MM.1S (cell line): ENCODE data around the gene ZNF425.

Experiments
- DNase-seq: peaks from one replicate; pipeline ENCODE4 v3.0.0-alpha.2; 2015
- H2AFZ ChIP-seq: fragments of 300-600 bp; sonication (generic); 2 replicates; pipeline ENCODE4 v1.6.0; 2016; ENCODE audit warnings: antibody characterized with exemption, low read length
- H3F3A ChIP-seq: fragments of 300-600 bp; sonication (generic); 2 replicates; pipeline ENCODE4 v1.6.1; 2016; ENCODE audit warnings: mild to moderate bottlenecking, antibody characterized with exemption, low read length, moderate library complexity, mixed read lengths; ENCODE audit not compliant: insufficient read depth
- H3K27ac ChIP-seq: fragments of 300-600 bp; sonication (generic); 2 replicates; pipeline ENCODE4 v1.5.1; 2016; ENCODE audit warnings: mild to moderate bottlenecking, low read length
- H3K27me3 ChIP-seq: fragments of 300-600 bp; sonication (generic); replicated peaks from 2 replicates; pipeline ENCODE4 v1.6.0; 2016; ENCODE audit warnings: low read length; ENCODE audit not compliant: insufficient read depth
- H3K36me3 ChIP-seq: fragments of 300-600 bp; sonication (generic); replicated peaks from 2 replicates; pipeline ENCODE4 v1.6.1; 2016; ENCODE audit warnings: mild to moderate bottlenecking, low read length, mixed read lengths; ENCODE audit not compliant: insufficient read depth
- H3K4me1 ChIP-seq: fragments of 300-600 bp; sonication (generic); 2 replicates; pipeline ENCODE4 v1.6.1; 2016; ENCODE audit warnings: low read length, mixed read lengths
- H3K4me2 ChIP-seq: fragments of 300-600 bp; sonication (generic); 2 replicates; pipeline ENCODE4 v1.6.0; 2016; ENCODE audit warnings: low read depth, low read length
- H3K4me3 ChIP-seq: fragments of 300-600 bp; sonication (generic); 2 replicates; pipeline ENCODE4 v1.5.1; 2016; ENCODE audit warnings: low read length, mixed read lengths
- H3K79me2 ChIP-seq: fragments of 300-600 bp; sonication (generic); 2 replicates; pipeline ENCODE4 v1.6.1; 2016; ENCODE audit warnings: mixed run types, low read length, mixed read lengths
- H3K9ac ChIP-seq: fragments of 300-600 bp; sonication (generic); 2 replicates; pipeline ENCODE4 v1.6.1; 2016; ENCODE audit warnings: low read length, mixed read lengths
- H3K9me2 ChIP-seq: fragments of 300-600 bp; sonication (generic); replicated peaks from 2 replicates; pipeline ENCODE4 v1.6.1; 2016; ENCODE audit warnings: mild to moderate bottlenecking, low read length, mixed read lengths; ENCODE audit not compliant: insufficient read depth
- H3K9me3 ChIP-seq: fragments of 300-600 bp; sonication (generic); replicated peaks from 2 replicates; pipeline ENCODE4 v1.6.1; 2016; ENCODE audit warnings: mild to moderate bottlenecking, low read length, mixed read lengths; ENCODE audit not compliant: insufficient read depth
- H4K20me1 ChIP-seq: fragments of 300-600 bp; sonication (generic); 2 replicates; pipeline ENCODE4 v1.6.1; 2016; ENCODE audit warnings: mild to moderate bottlenecking, low read length, moderate library complexity, mixed read lengths; ENCODE audit not compliant: insufficient read depth
- EZH2 ChIP-seq: fragments of 300-600 bp; sonication (generic); optimal IDR thresholded peaks from 2 replicates; pipeline ENCODE3; 2017; ENCODE audit warnings: low read depth, mild to moderate bottlenecking, antibody characterized with exemption, low read length, mixed read lengths
- EZH2phosphoT487 ChIP-seq: fragments of 300-600 bp; sonication (generic); IDR thresholded peaks from 2 replicates; pipeline ENCODE4 v1.6.1; 2018; ENCODE audit warnings: antibody characterized with exemption, low read length
- TF ChIP-seq, protein P1 (sequence below): fragments of 300-600 bp; sonication (generic); IDR thresholded peaks from 2 replicates; pipeline ENCODE4 v1.5.1; 2016; ENCODE audit warnings: antibody characterized with exemption, low read length, mixed read lengths

Gene ZNF425

DNA sequence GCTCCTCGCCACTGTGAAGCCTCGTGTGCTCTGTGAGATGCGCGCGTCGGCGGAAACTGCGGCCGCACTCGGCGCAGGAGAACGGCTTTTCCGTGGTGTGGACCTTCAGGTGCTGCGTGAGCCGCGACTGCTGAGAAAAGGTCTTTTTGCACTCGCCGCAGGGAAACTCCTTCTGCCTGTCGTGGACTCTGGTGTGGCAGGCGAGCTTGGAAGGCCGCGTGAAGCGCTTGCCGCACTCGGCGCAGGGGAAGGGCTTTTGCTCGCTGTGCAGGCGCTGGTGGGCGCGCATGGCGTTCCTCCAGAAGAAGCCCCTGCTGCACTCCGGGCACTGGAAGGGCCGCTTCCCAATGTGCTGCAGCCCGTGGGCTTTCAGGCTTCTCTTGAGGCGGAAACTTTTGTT is 21.9 kb downstream of the ZNF425 start:
- H3K4me2 ChIP-seq = no peak overlapping the region
- no peak overlapping the region for H3K4me3 ChIP-seq
- no peaks in the 10 kb centered on the region for H3F3A ChIP-seq
- no peaks in the 10 kb centered on the region for H3K9me3 ChIP-seq
- H3K36me3 ChIP-seq = no peaks in the 10 kb centered on the region
- no peak for DNase-seq
- no peak overlapping the region for H3K9ac ChIP-seq
- H3K9me2 ChIP-seq = no peaks in the 10 kb centered on the region
- H3K27ac ChIP-seq = no peak overlapping the region
- H2AFZ ChIP-seq = no peak overlapping the region
- H4K20me1 ChIP-seq = no peaks in the 10 kb centered on the region
- TF ChIP-seq EZH2 (no peak), EZH2phosphoT487 (no peak)
- TF ChIP-seq, protein P1, sequence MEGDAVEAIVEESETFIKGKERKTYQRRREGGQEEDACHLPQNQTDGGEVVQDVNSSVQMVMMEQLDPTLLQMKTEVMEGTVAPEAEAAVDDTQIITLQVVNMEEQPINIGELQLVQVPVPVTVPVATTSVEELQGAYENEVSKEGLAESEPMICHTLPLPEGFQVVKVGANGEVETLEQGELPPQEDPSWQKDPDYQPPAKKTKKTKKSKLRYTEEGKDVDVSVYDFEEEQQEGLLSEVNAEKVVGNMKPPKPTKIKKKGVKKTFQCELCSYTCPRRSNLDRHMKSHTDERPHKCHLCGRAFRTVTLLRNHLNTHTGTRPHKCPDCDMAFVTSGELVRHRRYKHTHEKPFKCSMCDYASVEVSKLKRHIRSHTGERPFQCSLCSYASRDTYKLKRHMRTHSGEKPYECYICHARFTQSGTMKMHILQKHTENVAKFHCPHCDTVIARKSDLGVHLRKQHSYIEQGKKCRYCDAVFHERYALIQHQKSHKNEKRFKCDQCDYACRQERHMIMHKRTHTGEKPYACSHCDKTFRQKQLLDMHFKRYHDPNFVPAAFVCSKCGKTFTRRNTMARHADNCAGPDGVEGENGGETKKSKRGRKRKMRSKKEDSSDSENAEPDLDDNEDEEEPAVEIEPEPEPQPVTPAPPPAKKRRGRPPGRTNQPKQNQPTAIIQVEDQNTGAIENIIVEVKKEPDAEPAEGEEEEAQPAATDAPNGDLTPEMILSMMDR = no peak
- no peaks in the 10 kb centered on the region for H3K79me2 ChIP-seq
- no peaks in the 10 kb centered on the region for H3K27me3 ChIP-seq
- no peaks in the 10 kb centered on the region for H3K4me1 ChIP-seq

DNA sequence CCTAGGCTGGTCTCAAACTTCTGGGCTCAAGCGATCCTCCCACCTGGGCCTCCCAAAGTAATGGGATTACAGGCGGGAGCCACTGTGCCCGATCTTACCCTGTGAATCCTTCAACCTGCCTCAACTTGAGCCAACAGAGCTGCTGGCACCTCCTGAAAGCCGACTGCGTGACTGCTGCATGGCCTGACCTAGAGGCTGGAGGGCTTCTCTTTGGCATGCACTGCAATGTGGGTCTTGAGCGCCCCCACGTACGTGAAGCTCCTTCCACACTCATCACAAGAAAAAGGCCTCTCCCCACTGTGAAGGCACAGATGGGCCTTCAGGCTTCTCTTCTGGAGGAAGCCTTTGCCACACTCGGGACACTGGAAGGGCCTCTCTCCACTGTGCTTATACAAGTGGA is 22.7 kb downstream of the ZNF425 start:
- no peaks in the 10 kb centered on the region for H3K27me3 ChIP-seq
- H2AFZ ChIP-seq = no peak overlapping the region
- no peak overlapping the region for H3K9ac ChIP-seq
- no peaks in the 10 kb centered on the region for H3K79me2 ChIP-seq
- no peaks in the 10 kb centered on the region for H3K9me3 ChIP-seq
- DNase-seq = no peak
- no peak overlapping the region for H3K27ac ChIP-seq
- no peaks in the 10 kb centered on the region for H4K20me1 ChIP-seq
- no peaks in the 10 kb centered on the region for H3F3A ChIP-seq
- no peaks in the 10 kb centered on the region for H3K36me3 ChIP-seq
- no peaks in the 10 kb centered on the region for H3K9me2 ChIP-seq
- H3K4me3 ChIP-seq = no peak overlapping the region
- H3K4me1 ChIP-seq = no peaks in the 10 kb centered on the region
- no peak overlapping the region for H3K4me2 ChIP-seq
- TF ChIP-seq EZH2phosphoT487 (no peak), EZH2 (no peak)
- TF ChIP-seq, protein P1 = no peak

GRCh38 chr7:149102666-149103065 is 23.5 kb downstream of the ZNF425 start:
- no peak for TF ChIP-seq EZH2phosphoT487
- TF ChIP-seq, protein P1 = no peak
- no peak for TF ChIP-seq EZH2
- no peak for DNase-seq
- H3K4me3 ChIP-seq = no peak overlapping the region
- no peak overlapping the region for H3K9ac ChIP-seq
- no peak overlapping the region for H3K4me2 ChIP-seq
- no peaks in the 10 kb centered on the region for H3K79me2 ChIP-seq
- H2AFZ ChIP-seq = no peak overlapping the region
- H3K36me3 ChIP-seq = no peaks in the 10 kb centered on the region
- no peaks in the 10 kb centered on the region for H3K4me1 ChIP-seq
- H3K27me3 ChIP-seq = no peaks in the 10 kb centered on the region
- no peaks in the 10 kb centered on the region for H3K9me2 ChIP-seq
- H3F3A ChIP-seq = no peaks in the 10 kb centered on the region
- H3K27ac ChIP-seq = no peak overlapping the region
- H4K20me1 ChIP-seq = no peaks in the 10 kb centered on the region
- no peaks in the 10 kb centered on the region for H3K9me3 ChIP-seq

GRCh38 chr7:149100821-149101220 is 25.3 kb downstream of the ZNF425 start:
- H3K9ac ChIP-seq = no peak overlapping the region
- no peak overlapping the region for H3K4me3 ChIP-seq
- no peak overlapping the region for H3K4me2 ChIP-seq
- H3K4me1 ChIP-seq = no peaks in the 10 kb centered on the region
- no peaks in the 10 kb centered on the region for H3K9me2 ChIP-seq
- no peak for DNase-seq
- H3K9me3 ChIP-seq = no peaks in the 10 kb centered on the region
- H3K27ac ChIP-seq = no peak overlapping the region
- no peaks in the 10 kb centered on the region for H3K79me2 ChIP-seq
- H4K20me1 ChIP-seq = no peaks in the 10 kb centered on the region
- H3K27me3 ChIP-seq = no peaks in the 10 kb centered on the region
- no peaks in the 10 kb centered on the region for H3F3A ChIP-seq
- no peak for TF ChIP-seq EZH2
- TF ChIP-seq, protein P1 = no peak
- TF ChIP-seq EZH2phosphoT487 = no peak
- no peak overlapping the region for H2AFZ ChIP-seq
- no peaks in the 10 kb centered on the region for H3K36me3 ChIP-seq
